ENCODE data around the gene EIF4G1. TPM values are rescaled to one million over a fixed set of nuclear protein-coding genes. Genes with fewer than 3 reads are reported as not detected.

Gene EIF4G1
- total and polyA plus RNA-seq, 2 of the 8 experiments (the other 6 are each of a cell fraction or from before 2014, with no cell fraction given), result 318 to 473 TPM

DNA sequence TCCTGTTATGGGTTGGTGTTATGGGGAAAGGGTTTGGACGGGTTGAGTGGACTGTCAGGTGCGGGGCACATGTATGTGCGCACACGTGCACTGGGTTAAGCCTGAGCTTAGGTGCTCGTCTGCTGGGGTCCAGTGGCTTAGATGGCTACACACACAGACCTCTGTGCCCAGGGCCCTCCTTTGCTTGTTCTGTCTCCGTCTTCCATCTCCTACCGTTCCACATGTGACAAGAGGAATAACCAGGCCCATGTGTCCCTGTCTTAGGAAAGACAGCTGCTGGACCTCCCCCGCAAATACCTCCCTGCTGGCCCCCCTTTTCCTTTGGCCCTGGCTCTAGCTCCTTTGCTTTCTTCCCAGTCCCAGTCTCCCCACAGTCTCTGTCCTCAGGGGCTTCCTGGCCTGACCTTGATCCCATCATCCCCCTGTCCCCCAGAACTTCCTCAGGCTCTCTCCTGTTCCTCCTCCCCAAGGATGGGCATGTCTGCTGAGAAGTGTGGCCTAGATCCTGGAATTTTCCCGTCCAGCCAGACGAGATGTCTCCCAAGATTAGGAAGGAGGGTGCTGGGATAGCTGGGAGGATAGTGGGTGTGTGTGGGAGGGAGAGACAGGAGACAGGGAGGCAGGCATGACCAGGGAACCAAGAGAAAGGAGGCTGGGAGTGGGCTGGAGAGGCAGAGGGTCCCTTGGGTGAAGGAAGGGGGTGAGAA, 64.4 kb downstream of the EIF4G1 start:
- peak overlapping the region; percentile 29 to 59 (median 48); a peak in 6 of 8 replicates for H3K4me3 ChIP-seq (ENCODE audit: extremely low read depth in 1 of 4, insufficient read depth in 2 of 4, low read depth in 3 of 4, low read length in 4 of 4)
- no peak overlapping the region for H3K23ac ChIP-seq (ENCODE audit: insufficient read length)
- H4K91ac ChIP-seq (replicated peaks; ENCODE audit: insufficient read length, low read length), result no peak overlapping the region
- ChIA-PET POLR2A (ENCODE audit: partially characterized antibody) (interaction anchor here (0.8 to 1.6 kb wide), 3 partner anchors 8 to 147 kb away, joined by 3 read pairs; no protein-coding TSS in a partner anchor), CTCF (ENCODE audit: partially characterized antibody) (interaction anchor here (0.8 to 2.1 kb wide), 3 partner anchors 10 to 162 kb away, joined by 3 to 10 read pairs (median 3); no protein-coding TSS in a partner anchor)
- no peak overlapping the region for H3K14ac ChIP-seq (ENCODE audit: insufficient read length)
- H2BK5ac ChIP-seq (ENCODE audit: low read depth, low read length), result no peak overlapping the region
- H2BK12ac ChIP-seq (ENCODE audit: low read depth, low read length), result peak overlapping the region; percentile 13; the same call in 1 of the 2 replicates
- no peaks in the 10 kb centered on the region for H3K79me2 ChIP-seq (ENCODE audit: control insufficient read depth in 1 of 2, insufficient read depth in 2 of 2, low read length in 2 of 2)
- H3K27ac ChIP-seq (ENCODE audit: low read depth, low read length), result no peak overlapping the region
- H3K4ac ChIP-seq (replicated peaks; ENCODE audit: insufficient read length, low read depth, low read length), result no peak overlapping the region
- no peak overlapping the region for H4K8ac ChIP-seq (ENCODE audit: extremely low read depth, insufficient read depth, low read length)
- H3K36me3 ChIP-seq (ENCODE audit: control insufficient read depth in 2 of 4, insufficient read depth in 4 of 4, low read length in 3 of 4), result no peaks in the 10 kb centered on the region
- H3K27me3 ChIP-seq (replicated peaks in 1 of 4; ENCODE audit: control insufficient read depth in 3 of 4, extremely low read depth in 1 of 4, insufficient read depth in 3 of 4, low read length in 3 of 4), result peaks cover 31 to 51% (median 48%) of the 10 kb centered on the region in 4 experiments
- H3K56ac ChIP-seq (replicated peaks; ENCODE audit: insufficient read length, low read depth, low read length), result no peak overlapping the region
- H3K9me3 ChIP-seq (ENCODE audit: insufficient read depth in 2 of 2, low read depth in 1 of 2, low read length in 1 of 2), result no peaks in the 10 kb centered on the region
- no peak for DNase-seq (ENCODE audit: low read depth in 1 of 2, low spot score in 2 of 2)
- 0 out of 2 replicates have a peak overlapping the region, but pooled peaks have one; percentile 15 for H3K18ac ChIP-seq (ENCODE audit: extremely low read depth, low read length)
- H2AK5ac ChIP-seq (ENCODE audit: low read depth, low read length), result peak overlapping the region; percentile 41; the same call in 1 of the 2 replicates
- H3K9ac ChIP-seq (replicated peaks in 1 of 4; ENCODE audit: extremely low read depth in 1 of 4, low read depth in 3 of 4, low read length in 3 of 4), result no peak overlapping the region
- no peaks in the 10 kb centered on the region for H3K79me1 ChIP-seq (ENCODE audit: low read depth, low read length)
- H4K20me1 ChIP-seq (replicated peaks in 1 of 2; ENCODE audit: control insufficient read depth in 1 of 2, insufficient read depth in 2 of 2, low read length in 2 of 2), result peaks cover 2 to 9% of the 10 kb centered on the region in 2 experiments
- no peak for FAIRE-seq
- peak overlapping the region; percentile 5; the same call in 1 of the 2 replicates for H2BK15ac ChIP-seq (ENCODE audit: low read length)
- no peak overlapping the region for H2BK120ac ChIP-seq (replicated peaks; ENCODE audit: low read depth, low read length)
- H2AFZ ChIP-seq (ENCODE audit: low read length), result no peak overlapping the region
- WGBS, 2 experiments (ENCODE audit: extremely low coverage in 1 of 2, insufficient coverage in 1 of 2, insufficient read length in 1 of 2, insufficient replicate concordance in 2 of 2, low coverage in 1 of 2, low lambda C conversion rate in 2 of 2, missing lambda C conversion rate in 1 of 2), result 73% methylated on average over 10 of the region's 10 CpGs; no CpG with 5 or more reads in 1 of the 2 experiments
- peak overlapping the region; percentile 38; the same call in 1 of the 2 replicates for H2BK20ac ChIP-seq (ENCODE audit: low read length)
- no peak for TF ChIP-seq SIX5 (IDR thresholded peaks at IDR 0.05; ENCODE audit: low read depth, low read length)
- TF ChIP-seq CBX5 (IDR thresholded peaks at IDR 0.05; ENCODE audit: low read depth, low read length), result no peak
- no peak for TF ChIP-seq RFX5 (IDR thresholded peaks at IDR 0.05; ENCODE audit: borderline replicate concordance, low read depth, low read length)
- no peak for TF ChIP-seq ATF2 (IDR thresholded peaks at IDR 0.05; ENCODE audit: low read length)
- no peak for TF ChIP-seq SIRT6 (IDR thresholded peaks at IDR 0.05; ENCODE audit: low read length)
- peak; percentile 39 for TF ChIP-seq EZH2 (IDR thresholded peaks at IDR 0.05; ENCODE audit: low read depth, low read length, severe bottlenecking)
- TF ChIP-seq POLR2AphosphoS5 (IDR thresholded peaks at IDR 0.05; ENCODE audit: low read depth, low read length), result no peak
- no peak for TF ChIP-seq SRF (IDR thresholded peaks at IDR 0.05; ENCODE audit: low read depth, low read length)
- no peak for TF ChIP-seq TBP (IDR thresholded peaks at IDR 0.05; ENCODE audit: low read depth, low read length)
- peak overlapping the region; percentile 78 to 93 for H3K4me2 ChIP-seq (ENCODE audit: insufficient read depth in 1 of 2, low read depth in 2 of 2, low read length in 2 of 2)
- H4K5ac ChIP-seq (ENCODE audit: insufficient read length, low read depth, low read length), result no peak overlapping the region
- H3K4me1 ChIP-seq (replicated peaks in 1 of 4; ENCODE audit: control insufficient read depth in 3 of 4, insufficient read depth in 4 of 4, low read length in 3 of 4), result peaks cover 0 to 33% (median 27%) of the 10 kb centered on the region in 4 experiments; a peak in 6 of 7 replicates
- H3K23me2 ChIP-seq (ENCODE audit: low read depth, low read length), result peaks cover 15% of the 10 kb centered on the region; the same call in 1 of the 2 replicates

Measured in H1 (cell line).